Ascending aorta (tissue), 2 donors: ENCODE data around the gene SURF1. TPM values are rescaled to one million over a fixed set of nuclear protein-coding genes. Genes with fewer than 3 reads are reported as not detected.
A peak's percentile ranks its signal among the peaks of the same experiment; 100 is the strongest.
"Not testable (repeated sequence)": the region's sequence is repeated elsewhere in the genome, so short reads cannot be mapped to it uniquely, and the experiment has no call there.

Experiments used
- DNase-seq, 2 donors: peaks; one replicate each; pipeline ENCODE4 v3.0.0-alpha.2; 2019; ENCODE audit warnings: low spot score in 2 of 2
- H3K27ac ChIP-seq, 2 donors: fragments of 200-600 bp; sonication (generic); one replicate each; pipeline ENCODE4 v1.5.1; 2016 to 2017; ENCODE audit warnings: mild to moderate bottlenecking in 1 of 2
- H3K27me3 ChIP-seq: fragments of 200-600 bp; sonication (generic); one replicate; pipeline ENCODE4 v1.5.1; 2017
- H3K36me3 ChIP-seq, 2 donors: fragments of 200-600 bp; sonication (generic); one replicate each; pipeline ENCODE4 v1.5.1; 2016
- H3K4me1 ChIP-seq, 2 donors: fragments of 200-600 bp; sonication (generic); one replicate each; pipeline ENCODE4 v1.5.1; 2016 to 2017; ENCODE audit warnings: mild to moderate bottlenecking in 1 of 2
- H3K4me3 ChIP-seq, 2 donors: fragments of 200-600 bp; sonication (generic); one replicate each; pipeline ENCODE4 v1.5.1; 2016 to 2017; ENCODE audit warnings: mild to moderate bottlenecking in 1 of 2
- H3K9me3 ChIP-seq, 2 donors: fragments of 200-600 bp; sonication (generic); one replicate each; pipeline ENCODE4 v1.5.1; 2016
- intact Hi-C: fragments of 100-400 bp; cut with DNase I; formaldehyde crosslinking; loops from one replicate; pipeline ENCODE4 v1.15.1; 2023
- total RNA-seq: library from RNA; depleted of rRNA; stranded (reverse); fragments of >200 nt; gene quantifications from one replicate; pipeline ENCODE4 v1.1.0, GENCODE V29; 2016
- TF ChIP-seq, protein P1 (sequence below), 3 experiments: fragments of 200-600 bp in 2 of 3; fragments of 450-650 bp in 1 of 3; sonication (generic) in 2 of 3; IDR thresholded peaks; one replicate each; pipeline ENCODE4 v1.5.1; 2016 to 2019; ENCODE audit warnings: antibody characterized with exemption in 3 of 3, mild to moderate bottlenecking in 1 of 3, moderate library complexity in 1 of 3

SURF1 gene
- total RNA-seq, 1 donor from 2014 or later = 19.9 TPM

DNA sequence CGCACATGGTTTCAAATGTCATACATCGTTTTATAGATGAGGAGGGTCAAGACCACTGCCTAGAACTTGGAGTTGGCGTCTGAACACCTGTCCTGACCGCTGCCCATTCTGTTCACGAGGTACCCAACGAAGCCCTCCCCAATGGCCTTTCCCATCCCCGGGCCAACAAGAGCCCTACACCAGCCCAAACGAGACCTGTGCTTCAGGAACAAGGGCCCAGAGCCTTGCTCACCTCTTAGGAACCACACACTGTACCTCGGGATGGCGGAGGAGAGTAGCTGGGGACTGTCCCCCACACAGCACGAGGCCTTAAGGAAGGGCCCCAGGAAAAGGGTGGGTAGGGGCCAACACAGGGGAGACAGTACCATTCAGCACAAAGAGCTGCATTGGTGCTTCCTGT lies 23.3 kb downstream of the SURF1 start:
- Histone ChIP-seq H3K27ac (no peak overlapping the region), H3K4me3 (no peak overlapping the region), H3K27me3 (no peaks in the 10 kb centered on the region), H3K4me1 (peaks cover 11 to 19% of the 10 kb centered on the region in 2 donors), H3K9me3 (no peaks in the 10 kb centered on the region), H3K36me3 (peaks cover 37 to 42% of the 10 kb centered on the region in 2 donors)
- intact Hi-C loops = no loop called here
- TF ChIP-seq, protein P1, sequence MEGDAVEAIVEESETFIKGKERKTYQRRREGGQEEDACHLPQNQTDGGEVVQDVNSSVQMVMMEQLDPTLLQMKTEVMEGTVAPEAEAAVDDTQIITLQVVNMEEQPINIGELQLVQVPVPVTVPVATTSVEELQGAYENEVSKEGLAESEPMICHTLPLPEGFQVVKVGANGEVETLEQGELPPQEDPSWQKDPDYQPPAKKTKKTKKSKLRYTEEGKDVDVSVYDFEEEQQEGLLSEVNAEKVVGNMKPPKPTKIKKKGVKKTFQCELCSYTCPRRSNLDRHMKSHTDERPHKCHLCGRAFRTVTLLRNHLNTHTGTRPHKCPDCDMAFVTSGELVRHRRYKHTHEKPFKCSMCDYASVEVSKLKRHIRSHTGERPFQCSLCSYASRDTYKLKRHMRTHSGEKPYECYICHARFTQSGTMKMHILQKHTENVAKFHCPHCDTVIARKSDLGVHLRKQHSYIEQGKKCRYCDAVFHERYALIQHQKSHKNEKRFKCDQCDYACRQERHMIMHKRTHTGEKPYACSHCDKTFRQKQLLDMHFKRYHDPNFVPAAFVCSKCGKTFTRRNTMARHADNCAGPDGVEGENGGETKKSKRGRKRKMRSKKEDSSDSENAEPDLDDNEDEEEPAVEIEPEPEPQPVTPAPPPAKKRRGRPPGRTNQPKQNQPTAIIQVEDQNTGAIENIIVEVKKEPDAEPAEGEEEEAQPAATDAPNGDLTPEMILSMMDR (IDR thresholded peaks at IDR 0.05) = no peak
- DNase-seq = no peak

- H3K4me1 ChIP-seq = peaks cover 11 to 19% of the 10 kb centered on the region in 2 donors
- H3K36me3 ChIP-seq = peaks cover 37 to 42% of the 10 kb centered on the region in 2 donors
- TF ChIP-seq, protein P1 (IDR thresholded peaks at IDR 0.05) = no peak
- no peaks in the 10 kb centered on the region for H3K27me3 ChIP-seq
- no peak overlapping the region for H3K4me3 ChIP-seq
- intact Hi-C loops = no loop called here
- no peak overlapping the region for H3K27ac ChIP-seq
- DNase-seq = peak in 1 of 2 donors; percentile 51
- no peaks in the 10 kb centered on the region for H3K9me3 ChIP-seq
Observed at GRCh38 chr9:133332381-133332730, 23.9 kb downstream of the SURF1 start.

DNA sequence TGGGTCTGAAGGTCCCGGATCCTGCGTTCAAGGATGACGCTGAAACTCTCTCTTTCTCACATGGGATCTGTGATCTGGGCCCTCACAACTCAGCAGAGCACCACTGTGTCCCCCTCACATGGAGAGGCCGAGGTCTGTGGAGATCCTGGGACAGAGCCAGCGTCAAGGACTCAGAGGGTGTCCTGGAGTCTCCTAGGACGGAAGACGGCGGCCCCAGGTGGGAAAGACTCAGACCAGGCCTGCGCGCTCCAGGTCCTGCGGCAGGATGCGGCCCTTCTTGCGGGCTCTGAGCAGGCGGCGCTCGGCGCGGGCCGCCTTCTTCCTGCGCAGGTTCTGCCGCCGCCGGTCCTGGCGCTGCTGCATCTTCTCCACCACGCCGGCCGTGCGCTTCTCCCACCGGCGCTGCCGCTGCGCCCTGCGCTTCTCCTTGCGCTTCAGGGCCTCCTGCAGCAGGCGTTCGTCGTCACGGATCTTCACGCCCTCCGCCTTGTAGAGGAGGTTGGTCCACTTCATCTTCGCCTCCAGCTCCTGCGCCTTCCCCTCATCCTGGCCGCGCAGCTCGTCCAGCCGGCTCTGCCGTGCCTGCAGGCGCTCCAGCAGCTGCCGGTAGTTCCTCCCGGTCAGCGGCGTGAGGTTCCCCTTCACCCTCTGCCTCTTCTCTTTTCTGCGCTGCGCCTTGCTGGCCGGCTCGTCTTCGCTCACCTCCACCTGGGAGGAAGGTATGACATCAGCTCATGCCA lies 24.5 kb downstream of the SURF1 start:
- peak in 1 of 2 donors; percentile 52 for DNase-seq
- TF ChIP-seq, protein P1 (IDR thresholded peaks at IDR 0.05) = no peak
- H3K9me3 ChIP-seq = no peaks in the 10 kb centered on the region
- H3K27me3 ChIP-seq = no peaks in the 10 kb centered on the region
- no peak overlapping the region for H3K27ac ChIP-seq
- peaks cover 11 to 18% of the 10 kb centered on the region in 2 donors for H3K4me1 ChIP-seq
- intact Hi-C loops = no loop called here
- peaks cover 37 to 42% of the 10 kb centered on the region in 2 donors for H3K36me3 ChIP-seq
- H3K4me3 ChIP-seq = no peak overlapping the region

- Histone ChIP-seq H3K27ac (no peak overlapping the region), H3K4me3 (no peak overlapping the region), H3K4me1 (peaks cover 8 to 12% of the 10 kb centered on the region in 2 donors), H3K36me3 (peaks cover 37 to 42% of the 10 kb centered on the region in 2 donors), H3K9me3 (no peaks in the 10 kb centered on the region), H3K27me3 (no peaks in the 10 kb centered on the region)
- TF ChIP-seq, protein P1 (IDR thresholded peaks at IDR 0.05) = no peak
- DNase-seq = peak in 1 of 2 donors; percentile 44
- intact Hi-C loops = no loop called here
Observed at GRCh38 chr9:133331221-133331620, 25.1 kb downstream of the SURF1 start.

GRCh38 chr9:133329306-133330156 lies 26.8 kb downstream of the SURF1 start:
- intact Hi-C loops, H3K27ac ChIP-seq, H3K4me3 ChIP-seq, H3K27me3 ChIP-seq, H3K9me3 ChIP-seq, H3K4me1 ChIP-seq: not testable (repeated sequence)
- TF ChIP-seq, protein P1 (IDR thresholded peaks at IDR 0.05) = peak; percentile 13 to 51 (median 38)
- DNase-seq = peak in 1 of 2 donors; percentile 25
- H3K36me3 ChIP-seq = peaks cover 36 to 42% of the 10 kb centered on the region in 2 donors
